Subcutaneous adipose tissue (tissue), 4 donors: Measurements from ENCODE around the gene FLNC. TPM values are rescaled to one million over a fixed set of nuclear protein-coding genes. Genes with fewer than 3 reads are reported as not detected.

ENCODE experiments used
- CTCF ChIP-seq: fragments of 450-650 bp; IDR thresholded peaks from one replicate; pipeline ENCODE4 v1.5.1; 2016; ENCODE audit warnings: low read depth, mild to moderate bottlenecking, control low read depth, antibody characterized with exemption, moderate library complexity
- total RNA-seq, 4 donors: library from RNA; depleted of rRNA; stranded (reverse); fragments of >200 nt; gene quantifications; one replicate each; pipeline ENCODE4 v1.1.0, GENCODE V29; 2016

FLNC gene
- total RNA-seq, 4 donors from 2014 or later: 3.3 to 10.3 (median 4.8) TPM

- TF ChIP-seq CTCF: no peak
These were observed 55.4 kb downstream of the FLNC start for GRCh38 chr7:128885370-128886187.

GRCh38 chr7:128886391-128887168 lies 56.4 kb downstream of the FLNC start:
- TF ChIP-seq CTCF: no peak

- no peak for TF ChIP-seq CTCF
These were observed 57.2 kb downstream of the FLNC start for GRCh38 chr7:128887169-128888038.

GRCh38 chr7:128888039-128888755 lies 58.0 kb downstream of the FLNC start:
- no peak for TF ChIP-seq CTCF

- no peak for TF ChIP-seq CTCF
These were observed 58.5 kb downstream of the FLNC start for GRCh38 chr7:128888756-128889095.

GRCh38 chr7:128889121-128889520 lies 58.9 kb downstream of the FLNC start:
- TF ChIP-seq CTCF: no peak
